Measurements from ENCODE around the gene NELL1.

- TF ChIP-seq CTCF (conservative IDR thresholded peaks at IDR 0.05 in 1 of 2, IDR thresholded peaks at IDR 0.05 in 1 of 2; ENCODE audit: extremely low read depth in 1 of 2, insufficient read depth in 1 of 2, low read depth in 1 of 2, low read length in 2 of 2) (no peak), EZH2 (IDR thresholded peaks at IDR 0.05; ENCODE audit: borderline replicate concordance, low read length) (no peak)
These were observed 263.7 kb downstream of the NELL1 start for GRCh38 chr11:20933086-20933485.

Measured in mammary epithelial cell (primary cell).